Ovary (tissue), 9 donors: ENCODE results near the gene FRYL. TPM values are rescaled to one million over a fixed set of nuclear protein-coding genes. Genes with fewer than 3 reads are reported as not detected.
"Not testable (repeated sequence)": the region's sequence is repeated elsewhere in the genome, so short reads cannot be mapped to it uniquely, and the experiment has no call there.

Experiments
- DNase-seq, 5 donors: peaks; one replicate each; pipeline ENCODE4 v3.0.0-alpha.2; 2019 to 2020
- H3K27ac ChIP-seq, 2 donors: fragments of 200-600 bp; one replicate each; pipeline versions ENCODE4 v1.5.1 to v1.8.0; 2019 to 2022
- H3K27me3 ChIP-seq: fragments of 200-600 bp; one replicate; pipeline ENCODE4 v1.8.0; 2022
- H3K36me3 ChIP-seq: fragments of 200-600 bp; sonication (generic); one replicate; pipeline ENCODE4 v1.5.1; 2019
- H3K4me1 ChIP-seq: one replicate; pipeline ENCODE4 v1.8.1; 2013; ENCODE audit warnings: mild to moderate bottlenecking, moderate library complexity; ENCODE audit not compliant: insufficient read depth
- H3K4me3 ChIP-seq: fragments of 200-600 bp; sonication (generic); one replicate; pipeline ENCODE4 v1.5.1; 2017
- H3K9me3 ChIP-seq, 2 donors: fragments of 200-600 bp in 1 of 2; sonication (generic) in 1 of 2; one replicate each; pipeline versions ENCODE4 v1.5.1 to v1.8.1; 2013 to 2019; ENCODE audit warnings: mild to moderate bottlenecking in 1 of 2, moderate library complexity in 1 of 2
- CTCF ChIP-seq, 3 donors: fragments of 450-650 bp in 2 of 3; fragments of 200-600 bp in 1 of 3; IDR thresholded peaks; one replicate each; pipeline versions ENCODE4 v1.5.1 to v1.8.0; 2016 to 2022; ENCODE audit warnings: antibody characterized with exemption in 3 of 3, mild to moderate bottlenecking in 1 of 3
- EP300 ChIP-seq: sonication (generic); formaldehyde crosslinking; IDR thresholded peaks from one replicate; pipeline ENCODE4 v1.6.1; 2017; ENCODE audit warnings: antibody characterized with exemption
- POLR2A ChIP-seq: fragments of 450-650 bp; IDR thresholded peaks from one replicate; pipeline ENCODE4 v1.6.1; 2017; ENCODE audit warnings: antibody characterized with exemption, mild to moderate bottlenecking, moderate library complexity
- WGBS, 3 donors: extraction: QIAGEN DNeasy Blood & Tissue Kit in 1 of 3; methylation state at CpG; one replicate each; pipeline versions ENCODE4 v1.1.5 to v1.1.7; 2013 to 2017; 5-methylcytosine and 5-hydroxymethylcytosine counted together
- intact Hi-C, 4 donors: fragments of 100-400 bp; cut with DNase I; formaldehyde crosslinking; loops; one replicate each; pipeline versions ENCODE4 v1.11.0 to v1.15.1; 2022 to 2023
- polyA plus RNA-seq, 2 donors: library from polyadenylated mRNA; stranded (reverse); fragments of 200-250 nt in 1 of 2; fragments of 350-450 nt in 1 of 2; fragmentation: Illumina TruSeq in 1 of 2; extraction: RNeasy Lipid Tissue Mini Kit (QIAGEN cat#74804) in 1 of 2; gene quantifications; one replicate each; pipeline ENCODE4 v1.2.3, GENCODE V29; 2013 to 2014
- total RNA-seq, 7 donors: library from RNA; depleted of rRNA in 2 of 7; stranded (reverse); fragments of >200 nt in 2 of 7; fragmentation: NEBNext Ultra II Directional in 3 of 7; extraction: Animal tissue kit (Norgen Biotek cat#: 25700) in 3 of 7; gene quantifications; one replicate each; pipeline versions ENCODE4 v1.1.0 to v1.2.4, GENCODE V29; 2016 to 2023
- donor health status: DM: no; HTN: no; CAD: no; lungs with moderate emphysema.
- donor health status: DM: no; HTN: no; CAD: no.
- donor health status: Bipolar disorder and iron deficiency.
- donor health status: DM: yes; HTN: yes; CAD: no.
- donor health status: DM: no; HTN: no; CAD: no.
- donor health status: DM: yes; HTN: yes; CAD: no.

Gene FRYL
- total and polyA plus RNA-seq, 9 donors: 10.7 to 46.0 (median 35.2) TPM

DNA sequence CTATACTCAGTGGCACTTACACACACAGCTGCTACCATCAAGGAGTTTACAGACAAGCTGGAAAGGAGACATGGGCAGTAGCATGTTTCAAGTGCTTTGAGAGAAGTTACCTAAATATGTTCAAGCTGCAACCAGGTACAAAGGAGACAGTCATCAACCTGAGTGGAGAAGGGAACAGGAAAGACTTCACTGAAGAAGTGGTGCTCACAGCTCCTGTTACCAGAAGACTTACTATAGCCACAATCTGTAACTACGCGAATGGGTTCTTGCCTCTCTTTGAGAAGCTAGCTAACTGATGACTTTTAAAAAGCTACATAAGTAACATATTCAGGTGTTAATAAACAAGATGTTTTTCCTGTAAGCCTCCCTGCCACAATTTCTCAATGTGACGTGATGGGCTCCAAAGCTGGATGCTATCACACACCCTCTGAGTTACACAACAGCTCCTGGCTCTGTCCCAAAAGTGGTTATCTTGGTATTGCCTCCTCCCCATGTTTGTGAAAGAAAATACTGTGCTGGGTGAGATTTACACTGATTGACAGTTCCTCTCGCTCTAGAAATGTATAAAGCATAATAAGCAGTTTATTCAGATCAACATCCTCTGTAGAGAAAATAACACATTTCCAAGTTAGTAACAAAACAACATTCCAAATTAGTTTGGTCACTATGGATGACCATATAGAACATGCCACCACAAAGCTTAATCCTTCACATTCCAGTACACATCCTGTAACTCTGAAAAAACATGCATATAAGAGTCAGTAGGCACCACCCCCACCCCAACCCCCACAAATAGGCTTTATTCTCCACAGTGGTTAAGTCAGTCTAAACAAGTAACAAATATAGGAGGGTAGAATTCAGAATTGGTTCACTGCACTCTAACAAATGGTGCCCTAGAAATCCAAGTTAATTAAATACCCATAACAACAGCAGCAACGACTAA lies 81.8 kb downstream of the FRYL start:
- no peak overlapping the region for H3K27ac ChIP-seq
- no peaks in the 10 kb centered on the region for H3K9me3 ChIP-seq
- WGBS, 3 donors: 58 to 66% (median 61%) methylated on average over 5 of the region's 5 CpGs
- intact Hi-C loops: no loop called here
- no peak overlapping the region for H3K4me3 ChIP-seq
- H3K36me3 ChIP-seq: no peaks in the 10 kb centered on the region
- peak in 3 of 5 donors; percentile 51 to 80 (median 52) for DNase-seq
- TF ChIP-seq EP300 (no peak), POLR2A (no peak), CTCF (IDR thresholded peaks at IDR 0.05) (no peak)
- no peaks in the 10 kb centered on the region for H3K4me1 ChIP-seq
- no peaks in the 10 kb centered on the region for H3K27me3 ChIP-seq

DNA sequence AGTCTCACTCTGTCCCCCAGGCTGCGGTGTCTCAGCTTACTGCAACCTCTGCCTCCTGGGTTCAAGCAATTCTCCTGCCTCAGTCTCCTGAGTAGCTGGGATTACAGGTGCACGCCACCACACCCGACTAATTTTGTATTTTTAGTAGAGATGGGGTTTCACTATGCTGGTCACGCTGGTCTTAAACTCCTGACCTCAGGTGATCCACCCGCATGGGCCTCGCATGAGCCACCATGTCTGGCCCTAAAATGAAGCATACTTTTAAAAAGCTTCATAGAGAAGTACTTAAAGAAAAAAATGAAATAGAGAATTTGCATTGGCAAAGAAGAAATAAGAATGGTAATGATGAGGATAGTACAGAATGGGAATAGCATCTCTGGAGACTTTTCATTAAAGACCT lies 82.6 kb downstream of the FRYL start:
- H3K27ac ChIP-seq, H3K4me1 ChIP-seq, DNase-seq, H3K27me3 ChIP-seq, H3K4me3 ChIP-seq, intact Hi-C loops, H3K9me3 ChIP-seq, H3K36me3 ChIP-seq: not testable (repeated sequence)
- WGBS, 3 donors: 97 to 98% (median 98%) methylated on average over 6 of the region's 6 CpGs

- Histone ChIP-seq H3K4me1 (no peaks in the 10 kb centered on the region), H3K9me3 (no peaks in the 10 kb centered on the region), H3K36me3 (no peaks in the 10 kb centered on the region), H3K27ac (no peak overlapping the region), H3K4me3 (no peak overlapping the region), H3K27me3 (no peaks in the 10 kb centered on the region)
- intact Hi-C loops: no loop called here
- WGBS, 3 donors: 67 to 95% (median 94%) methylated on average over 2 of the region's 2 CpGs
- DNase-seq: no peak
- TF ChIP-seq CTCF (IDR thresholded peaks at IDR 0.05): no peak
Measured at GRCh38 chr4:48694824-48695223, 85.3 kb downstream of the FRYL start.

DNA sequence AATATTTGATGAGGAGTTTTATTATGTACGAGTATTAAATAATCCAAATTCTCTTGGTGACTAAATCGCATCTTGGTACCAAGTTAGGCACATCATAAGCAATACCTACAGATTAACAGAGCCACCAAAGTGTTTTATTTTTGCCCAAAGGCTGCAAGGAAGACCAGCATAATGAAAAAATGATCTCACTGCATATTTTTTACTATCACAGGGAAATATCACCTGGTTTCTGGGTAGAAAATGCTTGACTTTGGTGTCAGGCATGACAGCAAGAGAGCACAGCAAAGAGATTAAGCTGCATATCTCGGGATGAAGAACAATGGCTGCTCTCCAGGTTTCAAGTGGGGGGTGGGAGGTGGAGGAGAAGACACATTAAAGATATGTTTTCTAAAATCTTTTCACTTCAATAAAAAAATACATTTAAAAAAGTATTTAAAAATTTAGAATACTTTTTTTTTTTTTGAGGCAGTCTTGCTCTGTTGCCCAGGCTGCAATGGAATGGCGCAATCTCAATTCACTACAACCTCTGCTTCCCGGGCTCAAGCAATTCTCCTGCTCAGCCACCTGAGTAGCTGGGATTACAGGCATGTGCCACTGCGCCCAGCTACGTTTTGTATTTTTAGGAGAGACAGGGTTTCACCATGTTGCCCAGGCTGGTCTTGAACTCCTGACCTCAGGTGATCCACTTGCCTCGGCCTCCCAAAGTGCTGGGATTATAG lies 86.1 kb downstream of the FRYL start:
- intact Hi-C loops: no loop called here
- H3K9me3 ChIP-seq: no peaks in the 10 kb centered on the region
- H3K36me3 ChIP-seq: no peaks in the 10 kb centered on the region
- TF ChIP-seq POLR2A (no peak), EP300 (no peak), CTCF (IDR thresholded peaks at IDR 0.05) (no peak)
- H3K4me1 ChIP-seq: no peaks in the 10 kb centered on the region
- no peak overlapping the region for H3K27ac ChIP-seq
- no peaks in the 10 kb centered on the region for H3K27me3 ChIP-seq
- no peak for DNase-seq
- 88 to 91% (median 89%) methylated on average over 8 of the region's 8 CpGs for WGBS, 3 donors
- H3K4me3 ChIP-seq: no peak overlapping the region

- WGBS, 3 donors: 87 to 95% (median 93%) methylated on average over 2 of the region's 2 CpGs
- Histone ChIP-seq H3K27me3 (no peaks in the 10 kb centered on the region), H3K4me1 (no peaks in the 10 kb centered on the region), H3K27ac (no peak overlapping the region), H3K9me3 (no peaks in the 10 kb centered on the region), H3K36me3 (no peaks in the 10 kb centered on the region), H3K4me3 (no peak overlapping the region)
- intact Hi-C loops: no loop called here
- DNase-seq: no peak
- TF ChIP-seq EP300 (no peak), POLR2A (no peak), CTCF (IDR thresholded peaks at IDR 0.05) (no peak)
Measured at GRCh38 chr4:48692897-48693296, 87.2 kb downstream of the FRYL start.
